Mammary epithelial cell (primary cell): ENCODE measurements around the gene VSIG10L2.

Experiments
- CTCF ChIP-seq, 2 donors: IDR thresholded peaks in 1 of 2; conservative IDR thresholded peaks in 1 of 2; 2 replicates each; pipeline ENCODE4 v1.5.1; 2011 to 2012; ENCODE audit warnings: inconsistent platforms in 2 of 2, low read length in 2 of 2, mild to moderate bottlenecking in 2 of 2, control low read depth in 1 of 2, low read depth in 1 of 2; ENCODE audit not compliant: insufficient read depth in 1 of 2; ENCODE audit errors: extremely low read depth in 1 of 2
- EZH2 ChIP-seq: IDR thresholded peaks from 2 replicates; pipeline ENCODE4 v1.6.1; 2012; ENCODE audit warnings: low read length, inconsistent platforms, borderline replicate concordance

DNA sequence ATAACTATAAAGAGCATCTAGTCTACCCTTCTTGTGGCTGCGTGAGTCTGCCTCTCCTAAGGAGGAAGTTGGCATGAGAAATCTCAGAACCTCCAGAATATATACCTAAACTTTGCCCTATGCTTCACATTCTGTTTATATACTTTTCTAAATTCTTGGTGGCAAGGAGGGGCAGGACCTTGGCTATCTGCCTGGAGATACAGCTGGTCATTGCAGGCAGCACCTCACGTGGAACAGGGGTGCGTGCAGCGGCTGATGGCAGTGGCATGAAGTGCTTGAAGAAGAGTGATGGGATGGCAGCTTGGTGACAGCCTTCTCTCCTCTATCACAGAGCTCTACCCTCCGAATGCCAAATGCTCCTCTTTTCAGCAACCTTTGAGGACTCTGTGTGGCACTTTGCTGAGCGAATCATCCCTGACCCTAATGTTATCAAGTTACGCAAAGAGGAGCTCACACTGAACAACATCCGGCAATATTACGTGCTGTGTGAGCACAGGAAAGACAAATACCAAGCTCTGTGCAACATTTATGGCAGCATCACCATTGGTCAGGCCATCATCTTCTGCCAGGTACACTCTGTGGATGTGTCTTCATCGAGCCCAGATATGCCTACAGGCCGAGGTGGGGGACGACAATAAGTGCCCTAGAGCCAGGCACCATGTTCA lies 29.0 kb upstream of the VSIG10L2 start:
- TF ChIP-seq CTCF (conservative IDR thresholded peaks at IDR 0.05 in 1 of 2, IDR thresholded peaks at IDR 0.05 in 1 of 2; ENCODE audit: extremely low read depth in 1 of 2, insufficient read depth in 1 of 2, low read depth in 1 of 2, low read length in 2 of 2) (no peak), EZH2 (no peak)
